Activated CD8-positive, alpha-beta T cell treated with anti-CD3 and anti-CD28 coated beads, Interleukin-2, amount 10 ng/mL, durations not matched to agents 7 days and 5 days (primary cell): ENCODE results near the gene ENPP6. TPM values are rescaled to one million over a fixed set of nuclear protein-coding genes. Genes with fewer than 3 reads are reported as not detected.
A peak's percentile ranks its signal among the peaks of the same experiment; 100 is the strongest.

Source experiments
- ATAC-seq: fragments of 150-1000 bp; cut with Tn5 transposase; one replicate; pipeline ENCODE4 v1.10.0; 2021; ENCODE audit warnings: moderate library complexity
- CTCF ChIA-PET: fragments of 350-600 bp; sonication (Branson Sonifier 250); formaldehyde crosslinking; loops from one replicate; lab custom pipeline; 2021; ENCODE audit warnings: antibody characterized with exemption; lab: Charles Lee
- POLR2A ChIA-PET: fragments of 350-600 bp; sonication (Branson Sonifier 250); formaldehyde crosslinking; loops from one replicate; lab custom pipeline; 2021; ENCODE audit warnings: antibody characterized with exemption; lab: Charles Lee
- DNase-seq: peaks from one replicate; pipeline ENCODE4 v3.0.0-alpha.2; 2020
- H3K27ac Mint-ChIP-seq: one replicate; pipeline ENCODE4 v1.8.0; 2021; ENCODE audit warnings: mild to moderate bottlenecking, mixed read lengths
- H3K27me3 Mint-ChIP-seq: one replicate; pipeline ENCODE4 v1.8.0; 2021; ENCODE audit warnings: low read depth, mixed read lengths
- H3K36me3 Mint-ChIP-seq: one replicate; pipeline ENCODE4 v1.8.0; 2021; ENCODE audit warnings: low read depth, mixed read lengths
- H3K4me1 Mint-ChIP-seq: one replicate; pipeline ENCODE4 v1.8.0; 2021; ENCODE audit warnings: low read depth, mixed read lengths
- H3K4me3 Mint-ChIP-seq: one replicate; pipeline ENCODE4 v1.8.0; 2021; ENCODE audit warnings: mild to moderate bottlenecking, mixed read lengths
- H3K9me3 Mint-ChIP-seq: one replicate; pipeline ENCODE4 v1.8.0; 2022; ENCODE audit warnings: mixed read lengths; ENCODE audit not compliant: insufficient read depth
- total RNA-seq, 2 experiments: library from RNA; stranded (reverse); gene quantifications; one replicate each; pipeline ENCODE4 v1.2.3, GENCODE V29; 2021

Gene ENPP6
- total RNA-seq, 2 experiments from 2014 or later: 0.18 to 0.87 TPM

DNA sequence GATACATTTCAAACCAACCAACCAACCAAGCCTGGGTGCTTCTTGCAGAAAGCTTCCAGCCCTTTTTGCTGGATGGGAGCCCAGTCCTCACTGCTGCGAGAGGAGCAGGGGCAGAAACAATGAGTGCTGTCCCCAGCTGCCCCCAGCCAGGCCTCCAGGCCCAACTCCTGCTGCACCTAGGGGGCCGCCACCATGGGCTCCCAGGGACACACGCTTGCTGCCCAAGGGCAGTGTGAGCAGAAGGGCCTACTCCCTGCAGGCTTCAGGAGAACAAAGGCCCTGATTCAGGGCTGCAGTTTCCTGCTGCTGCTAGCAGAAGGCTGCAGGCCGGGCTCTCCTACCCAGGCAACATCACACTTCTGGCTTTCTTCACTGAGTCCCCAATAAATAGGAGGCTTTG, 37.7 kb upstream of the ENPP6 start:
- H3K9me3 Mint-ChIP-seq: no peaks in the 10 kb centered on the region
- ChIA-PET CTCF (no interaction called here), POLR2A (no interaction called here)
- H3K27ac Mint-ChIP-seq: no peak overlapping the region
- peaks cover 11% of the 10 kb centered on the region for H3K4me1 Mint-ChIP-seq
- ATAC-seq: no peak
- H3K4me3 Mint-ChIP-seq: no peak overlapping the region
- no peaks in the 10 kb centered on the region for H3K27me3 Mint-ChIP-seq
- no peaks in the 10 kb centered on the region for H3K36me3 Mint-ChIP-seq
- DNase-seq: peak; percentile 16

DNA sequence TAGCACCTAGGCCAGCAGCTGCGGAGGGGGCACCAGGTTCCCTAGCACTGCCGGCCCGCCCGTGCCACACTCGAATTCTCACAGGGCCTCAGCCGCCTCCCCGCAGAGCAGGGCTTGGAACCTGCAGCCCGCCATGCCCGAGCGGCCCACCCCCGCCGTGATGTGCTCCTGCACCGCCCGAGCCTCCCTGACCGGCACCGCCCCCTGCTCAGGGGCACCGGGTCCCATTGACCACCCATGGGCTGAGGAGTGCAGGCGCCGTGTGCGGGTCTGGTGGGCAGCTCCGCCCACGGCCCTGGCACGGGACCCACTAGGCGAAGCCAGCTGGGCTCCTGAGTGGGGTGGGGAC, 35.4 kb upstream of the ENPP6 start:
- H3K36me3 Mint-ChIP-seq: no peaks in the 10 kb centered on the region
- DNase-seq (peak; percentile 14), ATAC-seq (no peak)
- H3K27me3 Mint-ChIP-seq: peaks cover 2% of the 10 kb centered on the region
- no peak overlapping the region for H3K4me3 Mint-ChIP-seq
- H3K9me3 Mint-ChIP-seq: no peaks in the 10 kb centered on the region
- H3K27ac Mint-ChIP-seq: no peak overlapping the region
- ChIA-PET POLR2A (no interaction called here), CTCF (interaction anchor here (1.2 to 4.7 kb wide), 6 partner anchors 8 to 153 kb away, joined by 3 to 42 read pairs (median 8); no protein-coding TSS in a partner anchor)
- H3K4me1 Mint-ChIP-seq: peaks cover 13% of the 10 kb centered on the region

DNA sequence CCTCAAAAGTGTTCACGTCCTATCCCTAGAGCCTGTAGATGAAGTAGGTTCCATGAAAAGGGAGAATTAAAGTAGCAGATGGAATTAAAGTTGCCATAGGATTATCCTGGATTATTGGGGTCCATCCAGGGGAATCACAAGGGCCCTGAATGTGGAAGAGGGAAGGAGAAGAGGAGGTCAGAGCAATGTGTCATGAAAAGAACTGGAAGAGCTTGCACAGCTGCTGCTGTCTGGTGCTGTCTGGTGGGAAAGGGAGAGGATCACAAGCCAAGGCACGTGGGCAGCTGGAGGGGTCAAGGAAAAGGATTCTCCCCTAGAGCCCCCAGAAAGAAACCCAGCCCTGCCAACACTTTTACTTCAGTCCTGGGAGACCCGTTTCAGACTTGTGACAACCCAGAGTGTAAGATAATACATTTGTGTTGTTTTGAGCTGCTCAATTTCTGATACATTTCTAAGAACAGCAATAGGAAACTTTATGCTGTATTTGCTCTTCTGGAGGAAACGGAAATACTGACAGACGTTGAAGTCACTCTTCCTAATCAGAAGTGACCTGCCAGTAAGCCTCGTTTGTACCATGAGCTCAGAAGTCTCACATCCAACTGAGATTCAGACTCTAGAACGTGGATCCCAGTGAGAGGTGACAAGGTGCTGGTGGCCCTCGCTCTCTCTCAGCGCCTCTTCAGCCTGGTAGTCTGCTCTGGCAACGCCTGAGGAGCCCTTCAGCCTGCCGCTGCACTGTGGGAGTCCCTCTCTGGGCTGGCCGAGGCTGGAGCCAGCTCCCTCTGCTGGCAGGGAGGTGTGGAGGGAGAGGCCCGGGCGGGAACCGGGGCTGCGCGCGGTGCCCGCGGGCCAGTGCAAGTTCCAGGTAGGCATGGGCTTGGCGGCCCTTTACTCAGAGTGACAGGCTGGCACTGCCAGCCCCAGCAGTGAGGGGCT, 34.7 kb upstream of the ENPP6 start:
- DNase-seq: peak; percentile 18
- Mint-ChIP-seq H3K9me3 (no peaks in the 10 kb centered on the region), H3K4me1 (peaks cover 13% of the 10 kb centered on the region), H3K4me3 (no peak overlapping the region), H3K27me3 (peaks cover 2% of the 10 kb centered on the region), H3K27ac (no peak overlapping the region), H3K36me3 (no peaks in the 10 kb centered on the region)
- POLR2A ChIA-PET: no interaction called here
- peak; percentile 16 for ATAC-seq
- CTCF ChIA-PET: interaction anchor here (1.1 to 4.7 kb wide), 10 partner anchors 9 to 154 kb away, joined by 3 to 42 read pairs (median 5); no protein-coding TSS in a partner anchor

DNA sequence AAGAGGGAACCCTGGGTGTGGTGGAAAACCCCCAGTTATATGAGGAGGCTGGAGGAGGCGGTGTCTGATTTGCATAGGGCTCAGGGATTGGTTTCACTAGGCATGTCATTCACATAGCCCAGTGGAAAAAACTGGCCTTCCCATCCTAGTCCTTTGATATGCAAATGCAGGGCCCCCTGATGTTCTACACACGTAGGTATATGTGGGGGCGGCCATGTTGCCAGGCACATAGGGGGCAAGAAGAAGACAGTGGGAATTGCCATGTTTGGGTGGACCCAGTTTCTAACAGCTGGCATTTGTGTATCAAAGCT, 34.0 kb upstream of the ENPP6 start:
- peak; percentile 14 for ATAC-seq
- Mint-ChIP-seq H3K9me3 (no peaks in the 10 kb centered on the region), H3K4me1 (peaks cover 13% of the 10 kb centered on the region), H3K36me3 (no peaks in the 10 kb centered on the region), H3K27me3 (peaks cover 2% of the 10 kb centered on the region), H3K27ac (no peak overlapping the region), H3K4me3 (no peak overlapping the region)
- POLR2A ChIA-PET: no interaction called here
- DNase-seq: peak; percentile 19
- CTCF ChIA-PET: interaction anchor here (0.5 to 4.7 kb wide), 14 partner anchors 9 to 790 kb away, joined by 3 to 42 read pairs (median 4); partner anchors contain the start of gene CENPU

DNA sequence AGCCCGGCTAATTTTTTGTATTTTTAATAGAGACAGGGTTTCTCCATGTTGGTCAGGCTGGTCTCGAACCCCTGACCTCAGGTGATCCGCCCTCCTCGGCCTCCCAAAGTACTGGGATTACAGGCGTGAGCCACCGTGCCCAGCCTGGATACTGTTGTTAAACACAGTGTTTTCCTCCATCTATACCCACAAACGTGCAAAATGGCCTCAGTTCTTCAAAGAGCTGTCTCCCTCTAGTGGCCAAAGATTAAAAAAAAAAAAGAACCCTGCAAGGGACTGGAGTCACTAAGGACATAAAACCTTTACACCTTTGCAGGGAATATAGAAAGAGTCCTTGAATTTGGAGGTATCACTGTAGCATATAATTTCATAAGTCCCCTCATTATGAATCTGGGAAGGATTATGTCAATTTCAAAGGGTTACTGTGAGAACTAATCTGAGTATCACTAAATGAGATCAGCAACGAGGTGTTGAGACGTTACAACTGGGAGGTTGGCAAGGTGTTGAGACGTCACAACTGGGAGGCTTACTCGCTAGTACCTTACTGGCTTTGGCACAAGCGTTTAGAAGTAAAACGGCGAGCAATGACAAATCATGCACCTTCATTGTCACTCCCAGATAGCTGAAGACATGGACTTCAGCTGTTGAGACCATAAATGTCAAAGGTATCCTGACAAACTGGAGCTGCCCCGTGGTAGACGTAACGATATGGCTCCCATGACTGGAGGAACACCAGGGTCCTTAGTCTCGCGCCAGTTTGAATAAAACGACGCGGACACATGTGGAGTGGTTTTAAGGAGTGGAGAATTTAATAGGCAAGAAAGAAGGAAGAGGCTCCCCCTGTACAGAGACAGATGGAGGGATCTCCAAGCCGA, 33.4 kb upstream of the ENPP6 start:
- Mint-ChIP-seq H3K4me3 (no peak overlapping the region), H3K27ac (peak overlapping the region; percentile 63), H3K9me3 (no peaks in the 10 kb centered on the region), H3K27me3 (peaks cover 2% of the 10 kb centered on the region), H3K36me3 (no peaks in the 10 kb centered on the region), H3K4me1 (peaks cover 13% of the 10 kb centered on the region)
- peak; percentile 85 for ATAC-seq
- POLR2A ChIA-PET: no interaction called here
- CTCF ChIA-PET: interaction anchor here (0.5 to 4.7 kb wide), 14 partner anchors 10 to 790 kb away, joined by 3 to 42 read pairs (median 4); partner anchors contain the start of gene CENPU
- peak; percentile 49 for DNase-seq

DNA sequence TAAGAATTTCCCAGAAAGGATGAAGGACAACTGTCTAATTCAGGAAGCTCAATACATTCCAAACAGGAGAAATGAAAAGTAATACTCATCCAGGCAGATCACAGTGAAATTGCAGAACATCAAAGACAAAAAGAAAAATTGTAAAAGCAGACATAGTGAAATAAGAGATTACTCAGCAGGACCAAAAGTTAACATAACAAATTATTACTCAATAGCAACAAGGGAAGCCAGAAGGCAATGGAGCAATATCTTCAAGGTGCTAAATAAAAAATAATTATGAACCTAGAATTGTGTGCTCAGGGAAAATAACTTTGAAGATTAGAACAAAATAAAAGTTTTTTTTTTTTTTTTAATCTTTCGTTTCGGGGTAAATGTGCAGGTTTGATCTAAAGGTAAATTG, 30.5 kb upstream of the ENPP6 start:
- Mint-ChIP-seq H3K9me3 (no peaks in the 10 kb centered on the region), H3K27ac (no peak overlapping the region), H3K36me3 (no peaks in the 10 kb centered on the region), H3K4me3 (no peak overlapping the region), H3K27me3 (peaks cover 2% of the 10 kb centered on the region), H3K4me1 (peaks cover 13% of the 10 kb centered on the region)
- ChIA-PET CTCF (interaction anchor here (0.7 to 2.3 kb wide), 5 partner anchors 13 to 80 kb away, joined by 3 to 8 read pairs (median 5); no protein-coding TSS in a partner anchor), POLR2A (no interaction called here)
- ATAC-seq (no peak), DNase-seq (no peak)

DNA sequence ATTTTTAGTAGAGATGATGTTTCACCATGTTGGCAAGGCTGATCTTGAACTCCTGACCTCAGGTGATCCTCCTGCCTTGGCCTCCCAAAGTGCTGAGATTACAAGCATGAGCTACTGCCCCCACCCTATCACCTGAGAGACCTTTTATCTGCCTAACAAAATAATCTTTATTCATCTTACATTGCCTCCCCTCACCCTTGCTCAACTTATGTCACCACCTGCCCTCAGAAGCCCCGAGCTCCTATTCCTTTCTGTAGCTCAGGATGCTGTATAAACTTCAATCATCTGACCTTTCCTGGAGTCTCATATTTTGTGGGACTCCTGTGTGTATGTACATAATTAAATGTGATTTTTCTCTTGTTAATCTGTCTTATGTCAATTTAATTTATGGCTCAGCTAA, 29.7 kb upstream of the ENPP6 start:
- Mint-ChIP-seq H3K4me1 (peaks cover 13% of the 10 kb centered on the region), H3K9me3 (no peaks in the 10 kb centered on the region), H3K27ac (no peak overlapping the region), H3K4me3 (no peak overlapping the region), H3K27me3 (peaks cover 2% of the 10 kb centered on the region), H3K36me3 (no peaks in the 10 kb centered on the region)
- POLR2A ChIA-PET: no interaction called here
- peak; percentile 13 for DNase-seq
- CTCF ChIA-PET: interaction anchor here (0.7 to 2.3 kb wide), 5 partner anchors 12 to 79 kb away, joined by 3 to 8 read pairs (median 5); no protein-coding TSS in a partner anchor
- ATAC-seq: no peak

DNA sequence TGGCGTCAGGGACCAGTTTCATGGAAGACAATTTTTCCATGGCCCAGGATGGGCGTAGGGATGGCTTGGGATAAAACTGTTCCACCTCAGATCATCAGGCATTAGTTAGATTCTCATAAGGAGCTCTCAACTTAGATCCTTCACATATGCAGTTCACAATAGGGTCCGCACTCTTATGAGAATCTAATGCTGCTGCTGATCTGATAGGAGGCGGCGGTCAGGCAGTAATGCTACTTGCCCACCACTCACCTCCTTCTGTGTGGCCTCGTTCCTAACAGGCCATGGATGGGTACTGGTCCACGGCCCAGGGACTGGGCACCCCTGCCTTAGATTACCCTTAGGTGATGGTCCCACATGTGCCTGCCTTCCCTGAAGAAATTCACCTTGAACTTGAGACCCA, 28.8 kb upstream of the ENPP6 start:
- no peaks in the 10 kb centered on the region for H3K9me3 Mint-ChIP-seq
- POLR2A ChIA-PET: no interaction called here
- no peak overlapping the region for H3K4me3 Mint-ChIP-seq

DNA sequence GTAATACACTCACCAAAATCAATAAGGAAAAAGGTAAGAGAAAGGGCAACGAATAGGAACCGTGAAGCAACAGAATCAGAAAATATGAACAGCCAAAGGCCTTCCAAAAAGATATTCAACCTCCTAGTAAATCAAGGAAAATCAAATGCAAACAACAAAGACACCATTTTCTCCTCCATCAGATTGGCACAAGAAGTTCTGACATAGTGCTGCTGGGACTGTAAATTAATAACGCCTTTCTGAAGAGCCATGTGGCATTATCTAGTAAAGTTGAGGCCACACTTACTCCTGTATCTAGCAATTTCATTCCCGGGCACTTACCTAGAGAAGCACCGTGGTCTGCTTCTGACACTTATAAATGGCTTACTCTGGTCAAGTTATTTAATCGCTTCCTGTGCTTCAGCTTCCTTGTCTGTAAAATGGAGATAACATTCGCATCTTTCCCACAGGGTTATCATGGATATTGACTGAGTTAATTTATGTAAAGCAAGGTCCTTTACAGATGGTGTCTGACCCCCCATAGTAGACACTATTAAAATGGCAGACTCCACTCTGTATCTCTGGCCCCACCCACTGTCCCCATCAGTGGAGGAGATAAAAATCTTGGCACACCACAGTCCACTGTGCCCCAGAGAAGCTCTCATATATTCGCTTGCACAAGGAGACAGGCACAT, 20.5 kb upstream of the ENPP6 start:
- H3K36me3 Mint-ChIP-seq: peaks cover 8% of the 10 kb centered on the region
- H3K9me3 Mint-ChIP-seq: no peaks in the 10 kb centered on the region
- ATAC-seq: peak; percentile 8
- H3K4me3 Mint-ChIP-seq: no peak overlapping the region
- POLR2A ChIA-PET: interaction anchor here (1.1 kb wide), 1 partner anchor 299 kb away, joined by 3 read pairs; no protein-coding TSS in a partner anchor
- peak overlapping the region; percentile 94 for H3K27ac Mint-ChIP-seq
- H3K4me1 Mint-ChIP-seq: peaks cover 44% of the 10 kb centered on the region
- no peak for DNase-seq
- CTCF ChIA-PET: interaction anchor here (0.6 to 1.9 kb wide), 9 partner anchors 8 to 1090 kb away, joined by 3 to 12 read pairs (median 3); no protein-coding TSS in a partner anchor
- H3K27me3 Mint-ChIP-seq: no peaks in the 10 kb centered on the region

More for the DNA sequence above, 28.8 kb upstream of the ENPP6 start:
- CTCF ChIA-PET: interaction anchor here (1.3 to 2.3 kb wide), 2 partner anchors 9 to 18 kb away, joined by 3 to 8 read pairs; no protein-coding TSS in a partner anchor
- Mint-ChIP-seq H3K4me1 (peaks cover 13% of the 10 kb centered on the region), H3K27me3 (peaks cover 2% of the 10 kb centered on the region), H3K27ac (no peak overlapping the region), H3K36me3 (no peaks in the 10 kb centered on the region)
- no peak for ATAC-seq
- DNase-seq: no peak

DNA sequence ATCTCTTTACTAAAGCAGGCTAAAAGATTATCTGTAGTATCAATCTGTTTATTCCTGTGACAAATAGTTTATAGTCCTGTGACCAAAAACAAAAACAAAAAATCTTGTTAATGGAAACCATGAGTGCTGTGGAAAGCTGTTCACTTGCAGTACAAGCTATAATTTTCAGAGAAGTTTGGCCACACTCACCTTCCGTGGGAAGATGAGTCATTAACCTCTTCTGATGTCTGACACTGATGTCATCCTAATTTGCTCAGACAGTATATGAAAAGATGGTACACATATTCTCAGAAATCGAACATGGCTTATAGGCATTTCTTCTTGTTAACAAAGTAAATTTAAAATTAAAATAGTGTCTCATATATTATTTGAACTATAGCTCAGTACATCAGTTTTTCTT, 19.9 kb upstream of the ENPP6 start:
- DNase-seq (peak; percentile 80), ATAC-seq (peak; percentile 96)
- Mint-ChIP-seq H3K4me3 (peak overlapping the region; percentile 56), H3K27ac (peak overlapping the region; percentile 94), H3K27me3 (no peaks in the 10 kb centered on the region), H3K36me3 (peaks cover 10% of the 10 kb centered on the region), H3K4me1 (peaks cover 49% of the 10 kb centered on the region), H3K9me3 (no peaks in the 10 kb centered on the region)
- CTCF ChIA-PET: interaction anchor here (0.5 to 1.9 kb wide), 10 partner anchors 8 to 1090 kb away, joined by 3 to 12 read pairs (median 3); no protein-coding TSS in a partner anchor
- POLR2A ChIA-PET: interaction anchor here (0.6 to 1.1 kb wide), 3 partner anchors 236 to 300 kb away, joined by 3 to 4 read pairs (median 3); no protein-coding TSS in a partner anchor

DNA sequence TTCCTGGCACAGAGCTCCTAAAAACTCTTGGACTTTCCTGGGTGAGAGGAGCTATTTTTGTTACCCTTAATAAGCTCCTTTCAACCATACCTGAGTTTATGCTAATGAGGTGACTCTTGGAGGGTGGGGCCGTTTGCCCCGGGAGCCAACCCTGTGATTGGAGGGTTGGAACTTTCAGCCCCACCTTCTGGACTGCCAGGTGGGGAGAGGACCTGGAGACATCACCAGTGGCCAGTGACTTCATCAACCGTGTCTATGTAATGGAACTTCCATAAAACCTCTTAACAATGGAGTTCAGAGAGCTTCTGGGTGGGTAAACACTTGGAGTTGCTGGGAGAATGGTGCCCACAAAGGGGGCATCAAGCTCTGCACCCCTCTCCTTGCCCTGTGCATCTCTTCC, 17.9 kb upstream of the ENPP6 start:
- no peaks in the 10 kb centered on the region for H3K9me3 Mint-ChIP-seq
- POLR2A ChIA-PET: no interaction called here
- peak overlapping the region; percentile 44 for H3K27ac Mint-ChIP-seq
- H3K36me3 Mint-ChIP-seq: peaks cover 10% of the 10 kb centered on the region
- CTCF ChIA-PET: interaction anchor here (0.6 to 1.9 kb wide), 4 partner anchors 8 to 273 kb away, joined by 3 to 4 read pairs (median 3); no protein-coding TSS in a partner anchor
- peaks cover 69% of the 10 kb centered on the region for H3K4me1 Mint-ChIP-seq
- DNase-seq: no peak
- no peak for ATAC-seq
- H3K4me3 Mint-ChIP-seq: no peak overlapping the region
- H3K27me3 Mint-ChIP-seq: no peaks in the 10 kb centered on the region
